OCI-LY3 (cell line): Measurements from ENCODE around the gene MINDY3.
"Not testable (repeated sequence)": the region's sequence is repeated elsewhere in the genome, so short reads cannot be mapped to it uniquely, and the experiment has no call there.

ENCODE experiments used
- H2AFZ ChIP-seq: fragments of 200-600, 300-600 bp; shearing (Covaris generic); 2 replicates; pipeline ENCODE4 v1.6.0; 2014; ENCODE audit warnings: antibody characterized with exemption, low read depth, low read length
- H3K27ac ChIP-seq: fragments of 200-600, 300-600 bp; sonication (generic); 2 replicates; pipeline ENCODE4 v1.5.1; 2014; ENCODE audit warnings: mild to moderate bottlenecking, low read length, moderate library complexity, mixed read lengths
- H3K27me3 ChIP-seq: fragments of 200-600, 300-600 bp; sonication (generic); 2 replicates; pipeline ENCODE4 v1.6.1; 2014; ENCODE audit warnings: low read depth, low read length, mixed read lengths
- H3K36me3 ChIP-seq: fragments of 200-600, 300-600 bp; sonication (generic); replicated peaks from 2 replicates; pipeline ENCODE3; 2014; ENCODE audit warnings: low read depth, low read length, mixed read lengths
- H3K4me1 ChIP-seq: fragments of 300-600, 200-600 bp; sonication (generic); 2 replicates; pipeline ENCODE4 v1.6.1; 2014; ENCODE audit warnings: low read length, mixed read lengths
- H3K4me2 ChIP-seq: fragments of 200-600, 300-600 bp; sonication (generic); 2 replicates; pipeline ENCODE4 v1.6.1; 2014; ENCODE audit warnings: low read length, mixed read lengths
- H3K4me3 ChIP-seq: fragments of 300-600, 200-600 bp; sonication (generic); 2 replicates; pipeline ENCODE4 v1.5.1; 2014; ENCODE audit warnings: antibody characterized with exemption, mild to moderate bottlenecking, low read length, moderate library complexity
- H3K79me2 ChIP-seq: fragments of 300-600, 200-600 bp; shearing (Covaris generic); 2 replicates; pipeline ENCODE4 v1.6.1; 2014; ENCODE audit warnings: mild to moderate bottlenecking, low read length, mixed read lengths
- H3K9ac ChIP-seq: fragments of 300-600, 200-600 bp; shearing (Covaris generic); 2 replicates; pipeline ENCODE4 v1.6.0; 2014; ENCODE audit warnings: mild to moderate bottlenecking, low read length, moderate library complexity
- H3K9me3 ChIP-seq: fragments of 200-600, 300-600 bp; shearing (Covaris generic); 2 replicates; pipeline ENCODE4 v1.6.1; 2014; ENCODE audit warnings: low read length, mixed read lengths; ENCODE audit not compliant: insufficient read depth
- H4K20me1 ChIP-seq: fragments of 200-600, 300-600 bp; sonication (generic); 2 replicates; pipeline ENCODE4 v1.6.1; 2016; ENCODE audit warnings: low read length, mixed read lengths; ENCODE audit not compliant: insufficient read depth
- CTCF ChIP-seq: fragments of 200-600, 300-600 bp; sonication (generic); IDR thresholded peaks from 2 replicates; pipeline ENCODE4 v1.5.1; 2014; ENCODE audit warnings: antibody characterized with exemption, low read length, low read depth
- EZH2phosphoT487 ChIP-seq: fragments of 200-600 bp; shearing (Covaris generic); IDR thresholded peaks from 2 replicates; pipeline ENCODE4 v1.6.1; 2018; ENCODE audit warnings: antibody characterized with exemption, mixed run types, low read depth

MINDY3 gene

GRCh38 chr10:15780353-15781135 is 79.8 kb downstream of the MINDY3 start:
- Histone ChIP-seq H3K9ac (no peak overlapping the region), H3K9me3 (no peaks in the 10 kb centered on the region), H3K4me1 (no peaks in the 10 kb centered on the region), H2AFZ (no peak overlapping the region), H3K27ac (no peak overlapping the region), H3K36me3 (peaks cover 5% of the 10 kb centered on the region), H3K79me2 (no peaks in the 10 kb centered on the region), H3K27me3 (no peaks in the 10 kb centered on the region), H3K4me2 (no peak overlapping the region), H4K20me1 (no peaks in the 10 kb centered on the region), H3K4me3 (no peak overlapping the region)
- TF ChIP-seq EZH2phosphoT487 (no peak), CTCF (no peak)

- no peak overlapping the region for H2AFZ ChIP-seq
These were observed 84.8 kb downstream of the MINDY3 start for GRCh38 chr10:15775513-15775912.

GRCh38 chr10:15774534-15774933 is 85.8 kb downstream of the MINDY3 start:
- not testable (repeated sequence) for H3K9ac ChIP-seq, H3K4me3 ChIP-seq, H2AFZ ChIP-seq, H3K9me3 ChIP-seq, H4K20me1 ChIP-seq, H3K4me2 ChIP-seq, H3K27ac ChIP-seq, H3K4me1 ChIP-seq, H3K79me2 ChIP-seq, H3K27me3 ChIP-seq, H3K36me3 ChIP-seq

More at GRCh38 chr10:15775513-15775912, 84.8 kb downstream of the MINDY3 start:
- no peaks in the 10 kb centered on the region for H4K20me1 ChIP-seq
- H3K27me3 ChIP-seq: no peaks in the 10 kb centered on the region
- H3K9ac ChIP-seq: no peak overlapping the region
- H3K4me2 ChIP-seq: no peak overlapping the region
- no peak overlapping the region for H3K27ac ChIP-seq
- no peaks in the 10 kb centered on the region for H3K4me1 ChIP-seq
- H3K9me3 ChIP-seq: no peaks in the 10 kb centered on the region
- TF ChIP-seq EZH2phosphoT487 (no peak), CTCF (no peak)
- no peaks in the 10 kb centered on the region for H3K79me2 ChIP-seq
- peaks cover 5% of the 10 kb centered on the region for H3K36me3 ChIP-seq
- no peak overlapping the region for H3K4me3 ChIP-seq

- Histone ChIP-seq H3K27me3 (no peaks in the 10 kb centered on the region), H3K9me3 (no peaks in the 10 kb centered on the region), H3K27ac (no peak overlapping the region), H4K20me1 (no peaks in the 10 kb centered on the region), H3K36me3 (no peaks in the 10 kb centered on the region), H3K79me2 (no peaks in the 10 kb centered on the region), H3K4me2 (no peak overlapping the region), H2AFZ (no peak overlapping the region), H3K9ac (no peak overlapping the region), H3K4me3 (no peak overlapping the region), H3K4me1 (no peaks in the 10 kb centered on the region)
- TF ChIP-seq EZH2phosphoT487: no peak
- TF ChIP-seq CTCF: no peak
These were observed 95.3 kb downstream of the MINDY3 start for GRCh38 chr10:15764892-15765454.
